GM13977 (cell line): ENCODE results near the gene ATP1B2.
A peak's percentile ranks its signal among the peaks of the same experiment; 100 is the strongest.

Experiments
- DNase-seq: peaks from one replicate; pipeline ENCODE4 v3.0.0; 2012; ENCODE audit warnings: low spot score
- in situ Hi-C: fragments of 300-500 bp; cut with MboI; formaldehyde crosslinking; loops from one replicate; pipeline ENCODE4 v1.12.0; 2022; ENCODE audit warnings: low sequenced_read_pairs, low pct_unique_long_range_greater_than_20kb, mixed read lengths, inconsistent platforms; ENCODE audit not compliant: unreplicated experiment
- TF ChIP-seq, protein P1 (sequence below): IDR thresholded peaks from 2 replicates; pipeline ENCODE4 v1.5.1; 2012; ENCODE audit warnings: mild to moderate bottlenecking, control low read depth; ENCODE audit not compliant: insufficient read depth; ENCODE audit errors: extremely low read depth, missing control alignments

Gene ATP1B2

DNA sequence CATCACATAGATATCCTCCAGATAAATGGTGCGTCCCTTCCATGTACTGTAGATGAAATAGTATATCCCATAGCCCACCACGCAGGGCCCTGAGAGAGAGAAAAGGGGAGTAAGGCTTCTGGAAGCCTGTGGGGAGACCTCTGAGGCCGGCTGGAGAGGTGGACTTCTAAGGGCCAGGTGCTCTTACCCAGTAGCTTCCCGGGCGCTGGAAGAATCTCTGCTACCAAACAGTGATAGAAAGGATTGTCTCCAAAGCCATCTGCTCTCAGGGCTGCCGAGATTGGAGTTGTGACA, 23.8 kb upstream of the ATP1B2 start:
- TF ChIP-seq, protein P1, sequence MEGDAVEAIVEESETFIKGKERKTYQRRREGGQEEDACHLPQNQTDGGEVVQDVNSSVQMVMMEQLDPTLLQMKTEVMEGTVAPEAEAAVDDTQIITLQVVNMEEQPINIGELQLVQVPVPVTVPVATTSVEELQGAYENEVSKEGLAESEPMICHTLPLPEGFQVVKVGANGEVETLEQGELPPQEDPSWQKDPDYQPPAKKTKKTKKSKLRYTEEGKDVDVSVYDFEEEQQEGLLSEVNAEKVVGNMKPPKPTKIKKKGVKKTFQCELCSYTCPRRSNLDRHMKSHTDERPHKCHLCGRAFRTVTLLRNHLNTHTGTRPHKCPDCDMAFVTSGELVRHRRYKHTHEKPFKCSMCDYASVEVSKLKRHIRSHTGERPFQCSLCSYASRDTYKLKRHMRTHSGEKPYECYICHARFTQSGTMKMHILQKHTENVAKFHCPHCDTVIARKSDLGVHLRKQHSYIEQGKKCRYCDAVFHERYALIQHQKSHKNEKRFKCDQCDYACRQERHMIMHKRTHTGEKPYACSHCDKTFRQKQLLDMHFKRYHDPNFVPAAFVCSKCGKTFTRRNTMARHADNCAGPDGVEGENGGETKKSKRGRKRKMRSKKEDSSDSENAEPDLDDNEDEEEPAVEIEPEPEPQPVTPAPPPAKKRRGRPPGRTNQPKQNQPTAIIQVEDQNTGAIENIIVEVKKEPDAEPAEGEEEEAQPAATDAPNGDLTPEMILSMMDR, result no peak
- in situ Hi-C loops, result no loop called here
- no peak for DNase-seq

DNA sequence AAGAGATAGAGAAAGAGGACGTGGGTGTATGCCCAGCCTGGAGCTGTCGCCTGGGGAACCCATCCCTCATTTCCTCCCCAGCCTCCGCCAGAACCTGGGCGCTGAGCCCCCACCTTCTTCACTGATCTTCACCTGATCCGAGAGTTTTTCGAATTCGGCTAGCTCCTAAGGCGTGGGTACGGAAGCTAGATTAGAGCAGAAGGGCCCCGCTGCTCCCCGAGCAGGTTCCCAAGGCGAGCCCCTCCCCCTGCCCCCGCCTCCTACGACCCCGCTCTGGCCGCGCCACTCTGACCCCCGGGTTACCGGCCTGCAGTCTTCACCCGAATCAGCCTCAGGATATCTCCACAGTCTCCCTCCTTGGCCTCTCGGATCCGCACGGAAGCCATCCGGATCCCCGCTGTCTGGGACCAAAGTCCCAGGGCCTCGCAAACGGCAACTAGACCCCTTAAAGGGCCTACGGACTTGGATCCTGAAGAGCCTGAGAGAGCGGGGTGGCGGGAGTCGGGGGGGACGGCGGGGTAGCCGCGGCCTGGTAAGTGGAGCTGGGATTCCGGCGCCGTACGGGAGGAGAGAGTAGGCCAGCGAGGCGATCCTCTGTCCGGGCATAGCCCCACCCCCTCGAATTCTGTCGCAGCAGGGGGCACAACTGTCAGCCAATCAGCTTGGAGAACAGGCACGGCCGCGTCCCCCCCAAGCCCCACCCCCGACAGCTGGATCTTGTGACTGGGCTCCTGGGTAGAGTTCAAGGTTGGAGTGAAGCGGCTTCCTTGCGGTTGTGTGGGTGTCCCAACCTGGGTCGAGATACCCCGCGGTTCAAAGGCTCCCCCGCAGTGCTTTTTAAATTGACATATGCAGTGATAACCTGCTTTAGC, 23.2 kb upstream of the ATP1B2 start, which contains the start of gene SAT2:
Gene SAT2, minus strand, starts transcription at position 572 of the 872 bp plus-strand sequence. Its CDS starts 186 bp downstream, at position 386.
- TF ChIP-seq, protein P1, result no peak
- in situ Hi-C loops, result no loop called here
- DNase-seq, result peak; percentile 96

DNA sequence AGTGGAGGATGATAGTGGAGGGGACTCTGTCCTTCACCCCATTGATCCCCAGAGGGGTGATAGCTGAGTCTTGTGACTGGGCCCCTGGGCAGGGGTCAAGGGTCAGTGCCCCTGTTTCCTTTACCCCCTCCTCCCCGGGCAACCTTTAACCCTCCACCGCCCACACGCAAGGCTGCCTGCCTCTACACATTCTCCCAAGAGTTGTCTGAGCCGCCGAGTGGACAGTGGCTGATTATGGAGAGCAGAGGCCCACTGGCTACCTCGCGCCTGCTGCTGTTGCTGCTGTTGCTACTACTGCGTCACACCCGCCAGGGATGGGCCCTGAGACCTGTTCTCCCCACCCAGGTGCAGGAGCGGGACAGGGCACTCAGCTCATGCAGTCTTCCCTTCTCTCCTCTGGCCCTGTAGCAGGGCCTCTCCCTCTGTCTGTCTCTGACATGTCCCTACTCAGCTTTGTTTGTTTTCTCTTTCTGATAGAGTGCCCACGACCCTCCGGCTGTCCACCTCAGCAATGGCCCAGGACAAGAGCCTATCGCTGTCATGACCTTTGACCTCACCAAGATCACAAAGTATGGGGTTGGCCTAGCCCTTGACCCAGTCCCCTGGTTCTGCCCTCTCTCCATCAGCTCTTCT, 20.7 kb upstream of the ATP1B2 start, which contains the start of gene SHBG:
Gene SHBG, plus strand, starts transcription at position 197 of the 633 bp plus-strand sequence. Its CDS starts 38 bp downstream, at position 235.
- DNase-seq, result no peak
- in situ Hi-C loops, result no loop called here
- TF ChIP-seq, protein P1, result no peak

DNA sequence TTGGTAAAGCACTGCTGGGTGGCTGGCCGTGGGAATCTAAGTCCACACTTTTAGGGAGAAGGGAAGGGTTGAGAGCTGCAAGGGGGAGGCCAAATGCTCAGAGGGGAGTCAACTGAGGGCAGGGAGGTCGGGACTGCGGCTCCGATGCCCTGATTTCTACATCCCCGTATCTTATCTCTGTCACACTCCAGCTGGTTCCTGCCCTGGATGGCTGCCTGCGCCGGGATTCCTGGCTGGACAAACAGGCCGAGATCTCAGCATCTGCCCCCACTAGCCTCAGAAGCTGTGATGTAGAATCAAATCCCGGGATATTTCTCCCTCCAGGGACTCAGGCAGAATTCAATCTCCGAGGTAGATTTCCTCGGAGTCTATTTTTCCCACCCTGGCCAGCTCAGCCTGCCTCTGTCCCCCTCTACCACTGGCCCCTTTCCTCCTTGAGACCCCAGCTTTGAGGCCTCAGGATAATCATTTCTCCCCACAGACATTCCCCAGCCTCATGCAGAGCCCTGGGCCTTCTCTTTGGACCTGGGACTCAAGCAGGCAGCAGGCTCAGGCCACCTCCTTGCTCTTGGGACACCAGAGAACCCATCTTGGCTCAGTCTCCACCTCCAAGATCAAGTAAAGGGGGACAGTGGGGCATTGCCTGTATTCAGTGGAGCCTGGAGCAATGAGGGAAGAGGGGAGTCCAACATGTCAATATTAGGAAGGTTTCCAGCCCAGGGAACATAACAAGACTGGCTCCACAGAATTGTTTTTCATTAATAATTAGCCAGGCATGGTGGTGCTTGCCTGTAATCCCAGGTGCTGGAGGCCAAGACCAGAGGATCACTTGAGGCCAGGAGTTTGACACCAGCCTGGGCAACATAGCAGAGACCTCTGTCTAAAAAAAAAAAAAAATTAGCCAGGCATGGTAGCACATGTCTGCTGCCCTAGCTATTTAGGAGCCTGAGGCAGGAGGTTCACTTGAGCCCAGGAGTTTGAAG, 19.0 kb upstream of the ATP1B2 start:
- in situ Hi-C loops, result no loop called here
- DNase-seq, result no peak
- TF ChIP-seq, protein P1, result no peak

DNA sequence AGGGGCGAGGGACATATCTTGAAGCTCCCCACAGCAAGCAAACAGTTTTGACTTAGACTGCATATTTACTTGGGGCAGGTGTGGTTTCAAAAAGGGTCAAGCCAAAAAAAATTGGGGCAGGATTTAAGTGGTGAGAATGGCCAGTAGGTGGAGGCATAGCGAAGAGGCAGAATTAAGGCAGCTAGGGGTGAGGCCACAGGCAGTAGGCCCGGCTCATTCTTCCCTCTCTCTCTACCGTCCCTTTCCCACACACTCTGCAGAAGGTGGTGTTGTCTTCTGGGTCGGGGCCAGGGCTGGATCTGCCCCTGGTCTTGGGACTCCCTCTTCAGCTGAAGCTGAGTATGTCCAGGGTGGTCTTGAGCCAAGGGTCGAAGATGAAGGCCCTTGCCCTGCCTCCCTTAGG, 18.2 kb upstream of the ATP1B2 start:
- TF ChIP-seq, protein P1, result peak; percentile 56
- peak; percentile 75 for DNase-seq
- in situ Hi-C loops, result no loop called here

DNA sequence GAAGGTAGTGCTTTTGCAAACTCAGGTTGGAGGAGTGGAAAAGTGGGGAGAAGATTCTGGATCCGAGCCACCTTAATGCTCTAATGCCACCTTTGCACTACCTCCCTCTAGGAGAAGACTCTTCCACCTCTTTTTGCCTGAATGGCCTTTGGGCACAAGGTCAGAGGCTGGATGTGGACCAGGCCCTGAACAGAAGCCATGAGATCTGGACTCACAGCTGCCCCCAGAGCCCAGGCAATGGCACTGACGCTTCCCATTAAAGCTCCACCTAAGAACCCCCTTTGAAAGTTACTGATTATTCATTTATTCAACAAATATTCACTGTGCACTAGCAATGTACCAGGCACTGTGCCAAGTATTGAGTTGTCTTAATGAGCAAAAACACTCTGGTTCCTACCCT, 17.6 kb upstream of the ATP1B2 start:
- peak; percentile 10 for DNase-seq
- in situ Hi-C loops, result no loop called here
- TF ChIP-seq, protein P1, result peak; percentile 0
